K562 (cell line): ENCODE data around the gene ABCF2. TPM values are rescaled to one million over a fixed set of nuclear protein-coding genes. Genes with fewer than 3 reads are reported as not detected.

Experiments
- ATAC-seq: fragments of 200-7000 bp; cut with Tn5 transposase; 3 replicates; pipeline ENCODE4 v1.9.1; 2020; ENCODE audit warnings: moderate library complexity
- BruUV-seq: library from RNA; stranded (reverse); fragments of 400-500 nt; replicated peaks from 2 replicates; lab custom pipeline; 2021; lab: Mats Ljungman, UMichigan
- CTCF ChIA-PET: fragments of 300-600 bp; formaldehyde crosslinking; extraction: SDS; loops from one replicate; lab custom pipeline; 2021; ENCODE audit warnings: low intra/inter-chr PET ratio; lab: Yijun Ruan, JAX
- POLR2A ChIA-PET: fragments of 300-600, 350-650 bp; sonication (Branson Sonifier 250); formaldehyde crosslinking; extraction: SDS; loops from one replicate; lab custom pipeline; 2021; ENCODE audit warnings: antibody characterized with exemption, inconsistent platforms; lab: Yijun Ruan, JAX
- DNase-seq, 4 experiments: peaks; one replicate each; pipeline versions ENCODE4 v3.0.0 to v3.0.0-alpha.2; 2011 to 2018; ENCODE audit warnings: low spot score in 3 of 4, mixed read lengths in 3 of 4; ENCODE audit errors: extremely low read depth in 1 of 4
- FAIRE-seq: peaks from 2 replicates; lab custom pipeline; 2011; peaks lifted over from hg19 to GRCh38; lab: Jason Lieb, UNC
- H2AFZ ChIP-seq: 2 replicates; pipeline ENCODE4 v1.6.0; 2011; ENCODE audit warnings: low read depth, low read length, control low read depth, inconsistent platforms
- H3K27ac ChIP-seq: fragments of 200-600 bp; 3 replicates; pipeline ENCODE4 v1.8.0; 2011; ENCODE audit warnings: low read depth, mild to moderate bottlenecking, control low read depth, inconsistent platforms, low read length, moderate library complexity, mixed read lengths; ENCODE audit errors: extremely low read depth
- H3K27me3 ChIP-seq, 2 experiments: fragments of 300-600 bp in 1 of 2; 2 replicates in 1 of 2; 3 replicates in 1 of 2; pipeline versions ENCODE4 v1.6.0 to v1.8.0; 2011; ENCODE audit warnings: inconsistent platforms in 2 of 2, low read length in 2 of 2, mild to moderate bottlenecking in 1 of 2, mixed read lengths in 1 of 2, moderate library complexity in 1 of 2; ENCODE audit not compliant: control insufficient read depth in 2 of 2, insufficient read depth in 2 of 2
- H3K36me3 ChIP-seq: fragments of 300-600 bp; 3 replicates; pipeline ENCODE4 v1.8.0; 2011; ENCODE audit warnings: mild to moderate bottlenecking, low read length, inconsistent platforms; ENCODE audit not compliant: control insufficient read depth, insufficient read depth
- H3K4me1 ChIP-seq, 2 experiments: fragments of 200-600 bp in 1 of 2; replicated peaks in 1 of 2; 2 replicates in 1 of 2; 3 replicates in 1 of 2; pipeline versions ENCODE4 v1.5.1 to v1.8.0; 2011; ENCODE audit warnings: inconsistent platforms in 2 of 2, low read length in 2 of 2, mild to moderate bottlenecking in 1 of 2, mixed read lengths in 1 of 2, moderate library complexity in 1 of 2; ENCODE audit not compliant: control insufficient read depth in 2 of 2, insufficient read depth in 2 of 2
- H3K4me2 ChIP-seq: 2 replicates; pipeline ENCODE4 v1.6.1; 2011; ENCODE audit warnings: low read length, control low read depth, inconsistent platforms, mixed read lengths; ENCODE audit not compliant: insufficient read depth
- H3K4me3 ChIP-seq: fragments of 200-600 bp; sonication (generic), shearing (Covaris generic); 2 replicates; pipeline ENCODE4 v1.5.1; 2016; ENCODE audit warnings: control low read depth, inconsistent platforms
- H3K79me2 ChIP-seq: fragments of 200-600 bp; 3 replicates; pipeline ENCODE4 v1.8.0; 2011; ENCODE audit warnings: low read length, inconsistent platforms; ENCODE audit not compliant: control insufficient read depth, insufficient read depth
- H3K9ac ChIP-seq, 2 experiments: 2 replicates each; pipeline versions ENCODE4 v1.6.0 to v1.6.1; 2011; ENCODE audit warnings: low read depth in 2 of 2, low read length in 2 of 2, control low read depth in 1 of 2, inconsistent platforms in 1 of 2, mild to moderate bottlenecking in 1 of 2, mixed read lengths in 1 of 2; ENCODE audit not compliant: insufficient read depth in 1 of 2
- H3K9me1 ChIP-seq: one replicate; pipeline ENCODE4 v1.6.0; 2011; ENCODE audit warnings: inconsistent platforms, mild to moderate bottlenecking, low read length, moderate library complexity; ENCODE audit not compliant: control insufficient read depth, insufficient read depth
- H3K9me3 ChIP-seq: replicated peaks from 2 replicates; pipeline ENCODE4 v1.5.1; 2011; ENCODE audit warnings: low read depth, low read length, inconsistent platforms; ENCODE audit not compliant: control insufficient read depth, insufficient read depth
- H4K20me1 ChIP-seq: replicated peaks from 2 replicates; pipeline ENCODE4 v1.6.1; 2011; ENCODE audit warnings: low read length, inconsistent platforms, mixed read lengths; ENCODE audit not compliant: control insufficient read depth, insufficient read depth
- CEBPG ChIP-seq, 3 experiments: fragments of 200-800 bp in 1 of 3; sonication (Bioruptor generic) in 1 of 3; sonication (generic) in 1 of 3; formaldehyde crosslinking in 1 of 3; IDR thresholded peaks in 2 of 3; conservative IDR thresholded peaks in 1 of 3; 2 replicates each; pipeline versions ENCODE4 v1.6.1 to v1.8.0; 2016 to 2022; ENCODE audit warnings: missing compliant biosample characterization in 2 of 3, missing genetic modification characterization in 2 of 3, mild to moderate bottlenecking in 1 of 3, missing genetic modification reagents in 1 of 3
- CREB5 ChIP-seq: fragments of 250-450 bp; sonication (Bioruptor Pico); IDR thresholded peaks from 2 replicates; pipeline ENCODE4 v1.5.0; 2020; ENCODE audit warnings: mild to moderate bottlenecking
- DEAF1 ChIP-seq: fragments of 450-650 bp; formaldehyde crosslinking; IDR thresholded peaks from 2 replicates; pipeline ENCODE4 v1.4.0; 2020; ENCODE audit warnings: mild to moderate bottlenecking, moderate library complexity
- HDAC2 ChIP-seq: fragments of 450-650 bp; IDR thresholded peaks from 2 replicates; pipeline ENCODE4 v1.6.1; 2016; ENCODE audit warnings: mild to moderate bottlenecking
- KAT8 ChIP-seq: fragments of 450-650 bp; IDR thresholded peaks from 2 replicates; pipeline ENCODE4 v1.6.1; 2016; ENCODE audit warnings: low read depth, mild to moderate bottlenecking
- NFYB ChIP-seq: IDR thresholded peaks from 2 replicates; pipeline ENCODE4 v1.6.1; 2011; ENCODE audit warnings: mild to moderate bottlenecking, moderate library complexity; ENCODE audit not compliant: insufficient read length; ENCODE audit errors: extremely low read depth
- ZBTB11 ChIP-seq, 3 experiments: fragments of 200-800 bp in 1 of 3; fragments of 250-450 bp in 1 of 3; fragments of 450-650 bp in 1 of 3; sonication (Bioruptor Pico) in 1 of 3; sonication (Bioruptor generic) in 1 of 3; formaldehyde crosslinking in 1 of 3; IDR thresholded peaks; 2 replicates each; pipeline versions ENCODE4 v1.6.1 to v1.8.0; 2016 to 2022; ENCODE audit warnings: mild to moderate bottlenecking in 2 of 3, missing genetic modification characterization in 2 of 3, missing compliant biosample characterization in 1 of 3, moderate library complexity in 1 of 3
- ZC3H4 ChIP-seq: sonication (generic); formaldehyde crosslinking; IDR thresholded peaks from 2 replicates; pipeline ENCODE4 v1.9.0; 2021; ENCODE audit warnings: missing genetic modification reagents, borderline replicate concordance
- ZNF282 ChIP-seq: sonication (generic); formaldehyde crosslinking; IDR thresholded peaks from 2 replicates; pipeline ENCODE4 v1.8.1; 2023; ENCODE audit warnings: missing genetic modification reagents
- WGBS: fragments of 100-300 bp; shearing (Covaris generic); methylation state at CpG from one replicate; pipeline ENCODE4 v1.1.6; 2016; ENCODE audit warnings: low coverage, mixed read lengths; ENCODE audit not compliant: insufficient coverage; ENCODE audit errors: missing lambda C conversion rate; 5-methylcytosine and 5-hydroxymethylcytosine counted together
- in situ Hi-C: fragments of 300-500 bp; cut with MboI; formaldehyde crosslinking; loops from 4 replicates; pipeline ENCODE4 v1.15.0; 2018; ENCODE audit warnings: inconsistent platforms, mixed read lengths
- intact Hi-C: fragments of 100-400 bp; cut with micrococcal nuclease; formaldehyde crosslinking; loops from 2 replicates; pipeline ENCODE4 v1.14.2; 2022
- polyA plus RNA-seq, 8 experiments: library from polyadenylated mRNA; depleted of rRNA in 4 of 8; stranded (reverse) in 5 of 8; unstranded in 3 of 8; fragments of >200 nt; fragmentation: Nextera tagmentation in 2 of 8; fragmentation: Illumina TruSeq in 1 of 8; extraction: Ambion mirVana in 2 of 8; extraction: Trizol in 1 of 8; gene quantifications; 2 replicates each; pipeline versions ENCODE4 v1.2.1 to v1.2.3, GENCODE V29; 2011 to 2014; ENCODE audit warnings: inconsistent platforms in 1 of 8, missing spikeins in 1 of 8
- total RNA-seq, 7 experiments: library from RNA; depleted of rRNA in 6 of 7; stranded (reverse); fragments of >200 nt in 6 of 7; fragmentation: Illumina TruSeq in 2 of 7; extraction: Trizol in 2 of 7; gene quantifications; 2 replicates each; pipeline versions ENCODE4 v1.2.1 to v1.2.3, GENCODE V29; 2011 to 2021; ENCODE audit warnings: low replicate concordance in 1 of 7
- TF ChIP-seq, protein P1 (sequence below): fragments of 250-450 bp; sonication (Bioruptor Pico); IDR thresholded peaks from 2 replicates; pipeline ENCODE4 v1.5.0; 2021
- TF ChIP-seq, protein P2 (sequence below): fragments of 250-450 bp; sonication (Bioruptor Pico); IDR thresholded peaks from 2 replicates; pipeline ENCODE4 v1.8.0; 2022; ENCODE audit warnings: inconsistent platforms

ABCF2 gene
- total and polyA plus RNA-seq, 9 of the 15 experiments (the other 6 are each of a cell fraction or from before 2014, with no cell fraction given): 62.1 to 224 (median 113) TPM

DNA sequence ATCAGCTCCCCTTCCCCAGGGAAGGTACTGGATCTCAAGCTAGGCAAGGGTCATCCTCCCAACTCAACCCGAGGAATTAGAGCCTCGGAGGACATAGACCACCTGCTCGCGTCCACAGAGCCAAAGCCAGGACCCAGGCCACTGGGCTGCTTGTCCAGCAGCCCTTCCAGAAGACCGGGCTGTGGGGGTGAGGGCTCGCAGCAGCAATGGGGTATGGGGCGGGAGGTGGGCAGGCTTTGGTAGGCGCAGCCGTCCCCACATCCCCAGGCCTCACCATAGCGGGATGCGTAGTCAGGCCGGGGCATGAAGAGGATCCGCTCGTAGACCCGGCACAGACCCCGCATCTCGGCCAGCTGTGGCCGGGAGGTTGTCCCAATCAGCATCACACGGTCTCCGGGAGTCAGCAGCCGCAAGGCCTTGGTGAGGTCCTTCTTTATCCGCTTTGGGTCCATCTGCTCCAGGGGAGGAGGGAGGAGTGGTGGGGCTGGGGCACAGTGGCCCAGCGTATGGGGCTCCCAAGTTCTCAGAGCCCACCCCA lies 34.9 kb downstream of the ABCF2 start:
- Histone ChIP-seq H3K4me2 (no peak overlapping the region), H3K4me1 (peaks cover 0 to 11% of the 10 kb centered on the region in 2 experiments; a peak in 2 of 5 replicates), H3K9ac (no peak overlapping the region; a peak in 1 of 4 replicates), H3K27ac (no peak overlapping the region), H4K20me1 (peaks cover 24% of the 10 kb centered on the region), H2AFZ (no peak overlapping the region), H3K9me3 (no peaks in the 10 kb centered on the region), H3K4me3 (no peak overlapping the region), H3K36me3 (no peaks in the 10 kb centered on the region), H3K9me1 (no peaks in the 10 kb centered on the region), H3K79me2 (no peaks in the 10 kb centered on the region), H3K27me3 (peaks cover 75 to 86% of the 10 kb centered on the region in 2 experiments)
- no TSS peak for BruUV-seq
- ChIA-PET CTCF (interaction anchor here (1.4 kb wide), 1 partner anchor 53 kb away, joined by 7 read pairs; no protein-coding TSS in a partner anchor), POLR2A (interaction anchor here (0.6 to 1.0 kb wide), 3 partner anchors 20 to 107 kb away, joined by 3 to 6 read pairs (median 3); no protein-coding TSS in a partner anchor)
- in situ Hi-C loops (no loop called here), intact Hi-C loops (loop anchor here (5.0 kb wide), 1 partner anchor 50 kb away; no protein-coding TSS in a partner anchor)
- under 1% methylated on average over 22 of the region's 23 CpGs for whole genome bisulfite sequencing
- DNase-seq (no peak), ATAC-seq (no peak), FAIRE-seq (no peak)
- TF ChIP-seq CREB5 (no peak), CEBPG (CRISPR knock-in tag; IDR thresholded peaks at IDR 0.05) (no peak), CEBPG (tag; conservative IDR thresholded peaks at IDR 0.05 in 1 of 2, IDR thresholded peaks at IDR 0.05 in 1 of 2) (no peak), HDAC2 (no peak), ZNF282 (no peak), ZBTB11 (CRISPR knock-in tag; IDR thresholded peaks at IDR 0.05) (no peak), DEAF1 (no peak), KAT8 (no peak), ZC3H4 (no peak), NFYB (no peak)
- TF ChIP-seq, protein P1, sequence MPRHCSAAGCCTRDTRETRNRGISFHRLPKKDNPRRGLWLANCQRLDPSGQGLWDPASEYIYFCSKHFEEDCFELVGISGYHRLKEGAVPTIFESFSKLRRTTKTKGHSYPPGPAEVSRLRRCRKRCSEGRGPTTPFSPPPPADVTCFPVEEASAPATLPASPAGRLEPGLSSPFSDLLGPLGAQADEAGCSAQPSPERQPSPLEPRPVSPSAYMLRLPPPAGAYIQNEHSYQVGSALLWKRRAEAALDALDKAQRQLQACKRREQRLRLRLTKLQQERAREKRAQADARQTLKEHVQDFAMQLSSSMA (CRISPR knock-in tag): no peak
- TF ChIP-seq, protein P2, sequence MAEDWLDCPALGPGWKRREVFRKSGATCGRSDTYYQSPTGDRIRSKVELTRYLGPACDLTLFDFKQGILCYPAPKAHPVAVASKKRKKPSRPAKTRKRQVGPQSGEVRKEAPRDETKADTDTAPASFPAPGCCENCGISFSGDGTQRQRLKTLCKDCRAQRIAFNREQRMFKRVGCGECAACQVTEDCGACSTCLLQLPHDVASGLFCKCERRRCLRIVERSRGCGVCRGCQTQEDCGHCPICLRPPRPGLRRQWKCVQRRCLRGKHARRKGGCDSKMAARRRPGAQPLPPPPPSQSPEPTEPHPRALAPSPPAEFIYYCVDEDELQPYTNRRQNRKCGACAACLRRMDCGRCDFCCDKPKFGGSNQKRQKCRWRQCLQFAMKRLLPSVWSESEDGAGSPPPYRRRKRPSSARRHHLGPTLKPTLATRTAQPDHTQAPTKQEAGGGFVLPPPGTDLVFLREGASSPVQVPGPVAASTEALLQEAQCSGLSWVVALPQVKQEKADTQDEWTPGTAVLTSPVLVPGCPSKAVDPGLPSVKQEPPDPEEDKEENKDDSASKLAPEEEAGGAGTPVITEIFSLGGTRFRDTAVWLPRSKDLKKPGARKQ (CRISPR knock-in tag): no peak
